Right renal pelvis (tissue), 4 donors: Measurements from ENCODE around the gene AKAP11. TPM values are rescaled to one million over a fixed set of nuclear protein-coding genes. Genes with fewer than 3 reads are reported as not detected.
A peak's percentile ranks its signal among the peaks of the same experiment; 100 is the strongest.
"Not testable (repeated sequence)": the region's sequence is repeated elsewhere in the genome, so short reads cannot be mapped to it uniquely, and the experiment has no call there.

ENCODE experiments used
- DNase-seq, 4 donors: peaks; one replicate each; pipeline ENCODE4 v3.0.0-alpha.2; 2013; ENCODE audit warnings: low read depth in 4 of 4, low spot score in 3 of 4, missing footprints in 1 of 4
- polyA plus RNA-seq, 4 donors: library from polyadenylated mRNA; unstranded; fragments of 120-200 nt; gene quantifications; one replicate each; pipeline ENCODE4 v1.2.1, GENCODE V29; 2013; ENCODE audit not compliant: insufficient read length in 4 of 4

AKAP11 gene
- polyA plus RNA-seq: 10 to 100 TPM; 32.7 to 41.5 (median 39.7) TPM

- peak; percentile 40 to 54 (median 53) for DNase-seq
Measured at GRCh38 chr13:42272115-42272803, at the start of gene AKAP11. Gene AKAP11, plus strand, starts transcription at chr13:42272152. Its CDS starts 14,197 bp downstream, at chr13:42286349.

GRCh38 chr13:42223681-42224080, 48.3 kb upstream of the AKAP11 start:
- DNase-seq: no peak

GRCh38 chr13:42225051-42225450, 46.9 kb upstream of the AKAP11 start:
- DNase-seq: no peak

- DNase-seq: not testable (repeated sequence)
Measured at GRCh38 chr13:42226759-42227158, 45.2 kb upstream of the AKAP11 start.

- DNase-seq: no peak
Measured at GRCh38 chr13:42228527-42228926, 43.4 kb upstream of the AKAP11 start.

- DNase-seq: no peak
Measured at GRCh38 chr13:42229287-42229686, 42.7 kb upstream of the AKAP11 start.

- DNase-seq: no peak
Measured at GRCh38 chr13:42232671-42233070, 39.3 kb upstream of the AKAP11 start.

GRCh38 chr13:42233726-42234125, 38.2 kb upstream of the AKAP11 start:
- no peak for DNase-seq

GRCh38 chr13:42239161-42239560, 32.8 kb upstream of the AKAP11 start:
- DNase-seq: no peak

- DNase-seq: no peak
Measured at GRCh38 chr13:42239644-42240043, 32.3 kb upstream of the AKAP11 start.

GRCh38 chr13:42246541-42246940, 25.4 kb upstream of the AKAP11 start:
- DNase-seq: no peak

GRCh38 chr13:42247883-42248282, 24.1 kb upstream of the AKAP11 start:
- DNase-seq: no peak

- no peak for DNase-seq
Measured at GRCh38 chr13:42255886-42256285, 16.1 kb upstream of the AKAP11 start.

- no peak for DNase-seq
Measured at GRCh38 chr13:42258747-42259146, 13.2 kb upstream of the AKAP11 start.

- DNase-seq: no peak
Measured at GRCh38 chr13:42259515-42259914, 12.4 kb upstream of the AKAP11 start.

GRCh38 chr13:42260903-42261654, 10.9 kb upstream of the AKAP11 start:
- no peak for DNase-seq

GRCh38 chr13:42266473-42266872, 5.5 kb upstream of the AKAP11 start:
- peak in 3 of 4 donors; percentile 22 to 43 (median 28) for DNase-seq

- DNase-seq: no peak
Measured at GRCh38 chr13:42270160-42270856, 1.6 kb upstream of the AKAP11 start.

- no peak for DNase-seq
Measured at GRCh38 chr13:42270857-42271215, 1.1 kb upstream of the AKAP11 start.

- DNase-seq: peak; percentile 87 to 96 (median 93)
Measured at GRCh38 chr13:42271337-42272114, 426 bp upstream of the AKAP11 start.

- DNase-seq: no peak
Measured at GRCh38 chr13:42272804-42273175, 838 bp downstream of the AKAP11 start.
